Measurements from ENCODE around the gene PANX1.

GRCh38 chr11:94117197-94117574 lies 11.5 kb upstream of the PANX1 start:
- no peak for TF ChIP-seq CTCF (IDR thresholded peaks at IDR 0.05; ENCODE audit: low read depth, low read length, poor library complexity, severe bottlenecking)
- TF ChIP-seq EZH2phosphoT487 (IDR thresholded peaks at IDR 0.05; ENCODE audit: borderline replicate concordance, low read length), result no peak

Data from DOHH2 (cell line).